ENCODE results near the gene GRIK1.

GRIK1 gene

DNA sequence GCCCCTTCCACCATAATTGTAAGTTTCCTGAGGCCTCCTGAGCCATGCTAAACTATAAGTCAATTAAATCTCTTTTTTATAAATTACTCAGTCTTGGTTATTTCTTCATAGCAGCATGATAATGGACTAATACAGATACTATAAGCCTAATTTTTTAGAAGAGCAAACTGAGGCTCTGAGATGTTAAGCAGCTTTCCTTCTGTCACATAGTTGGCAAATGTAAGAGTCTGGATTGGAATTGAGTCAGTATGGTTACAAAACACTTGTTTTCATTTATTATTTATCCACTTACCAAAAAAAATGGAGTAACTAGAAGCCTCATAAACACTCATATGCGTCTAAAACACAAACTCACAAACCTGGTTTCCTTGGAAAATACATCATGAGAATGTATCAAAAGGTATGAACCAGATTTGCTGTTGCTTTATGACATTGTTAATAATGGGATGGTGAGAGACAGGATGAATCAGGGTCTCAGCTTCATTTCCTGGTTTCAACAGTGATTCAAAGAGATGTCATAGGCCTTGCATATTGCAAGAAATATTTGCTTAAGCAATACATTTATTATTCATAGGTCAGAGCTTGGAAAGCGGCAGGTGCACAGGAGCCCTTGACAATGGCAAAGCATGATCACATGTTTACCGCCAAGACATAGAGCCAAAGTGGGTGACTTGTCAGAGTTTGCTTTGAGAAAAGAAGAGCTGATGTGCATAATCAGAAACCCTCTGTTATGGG is 221.5 kb downstream of the GRIK1 start:
- no peak for DNase-seq (ENCODE audit: low spot score)

DNA sequence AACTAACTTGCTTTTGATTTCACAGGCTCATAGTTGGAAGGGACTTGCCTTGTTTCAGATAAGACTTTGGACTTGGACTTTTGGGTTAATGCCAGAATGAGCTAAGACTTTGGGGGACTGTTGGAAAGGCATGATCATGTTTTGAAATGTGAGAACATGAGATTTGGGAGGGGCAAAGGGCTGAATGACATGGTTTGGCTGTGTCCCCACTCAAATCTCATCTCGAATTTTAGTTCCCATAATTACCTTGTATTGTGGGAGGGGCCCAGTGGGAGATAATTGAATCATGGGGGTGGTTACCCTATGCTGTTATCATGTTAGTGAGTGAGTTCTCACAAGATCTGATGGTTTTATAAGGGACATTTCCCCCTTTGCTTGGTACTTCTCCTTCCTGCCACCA is 222.1 kb downstream of the GRIK1 start:
- DNase-seq (ENCODE audit: low spot score): no peak

DNA sequence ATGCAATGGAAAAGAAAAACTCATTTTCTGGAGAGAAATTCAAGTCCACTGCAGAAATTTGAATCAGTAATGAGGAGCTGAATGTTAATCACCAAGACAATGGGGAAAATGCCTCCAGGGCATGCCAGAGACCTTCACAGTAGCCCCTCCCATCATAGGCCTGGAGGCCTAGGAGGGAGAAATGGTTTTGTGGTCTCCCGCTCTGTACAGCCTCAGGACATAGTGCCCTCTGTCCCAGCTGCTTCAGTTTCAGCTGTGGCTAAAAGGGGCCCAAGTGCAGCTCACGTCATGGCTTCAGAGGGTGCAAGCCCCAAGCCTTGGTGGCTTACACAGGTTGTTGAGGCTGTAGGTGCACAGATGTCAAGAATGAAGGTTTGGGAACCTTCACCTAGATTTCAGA is 223.0 kb downstream of the GRIK1 start:
- DNase-seq (ENCODE audit: low spot score): no peak

DNA sequence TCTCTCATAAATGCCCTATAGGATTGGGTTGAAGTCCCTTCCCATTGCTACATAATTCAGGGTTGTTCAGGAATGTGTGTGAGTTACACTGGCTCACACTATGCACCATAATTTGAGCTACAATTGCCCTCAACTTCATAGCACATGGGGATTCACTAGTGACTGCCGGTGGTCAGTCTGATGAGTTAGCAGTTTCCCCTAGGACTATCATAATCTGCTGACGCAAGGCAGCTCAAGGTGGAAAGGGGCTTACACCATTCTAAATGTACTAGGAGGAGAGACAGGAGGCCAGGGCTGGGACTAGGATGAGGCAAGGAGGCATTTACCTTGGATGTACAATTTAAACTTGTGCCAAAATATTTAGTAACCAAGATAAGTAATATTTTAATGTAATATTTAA is 224.7 kb downstream of the GRIK1 start:
- DNase-seq (ENCODE audit: low spot score): no peak

DNA sequence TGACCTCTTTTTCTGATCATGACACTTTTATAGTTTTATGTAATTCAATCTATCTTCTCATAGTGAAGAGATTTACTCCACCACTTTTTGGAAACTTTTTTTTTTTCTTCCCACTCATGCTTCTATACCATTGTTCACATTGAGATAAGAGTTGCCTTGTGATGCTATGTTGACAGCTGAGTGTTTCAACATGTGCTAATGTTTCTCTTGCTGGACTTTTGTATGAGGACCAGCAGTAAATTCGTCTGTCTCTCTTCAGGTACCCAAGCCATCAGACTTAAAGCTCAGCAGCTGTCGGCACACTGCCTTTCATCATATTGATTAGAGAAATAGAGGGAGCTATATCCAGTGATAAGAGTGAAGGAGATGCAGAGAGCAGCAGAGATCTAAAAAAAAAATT is 227.0 kb downstream of the GRIK1 start:
- DNase-seq (ENCODE audit: low spot score): no peak

DNA sequence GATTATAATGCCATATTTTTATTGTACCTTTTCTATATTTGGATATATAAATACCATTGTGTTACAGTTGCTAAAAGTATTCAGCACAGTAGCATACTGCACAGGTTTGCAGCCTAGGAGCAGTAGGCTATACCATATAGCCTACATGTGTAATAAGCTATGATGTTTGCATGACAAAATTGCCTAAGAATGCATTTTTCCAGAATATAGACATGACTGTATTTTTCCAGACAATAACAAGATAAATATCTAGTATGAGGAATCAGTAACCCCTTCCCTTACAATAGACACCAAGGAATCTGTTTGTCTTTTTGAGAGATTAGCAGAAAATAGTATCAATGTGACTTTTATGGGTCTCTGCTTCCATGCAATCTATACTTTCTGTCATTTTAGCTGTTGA is 228.6 kb downstream of the GRIK1 start:
- DNase-seq (ENCODE audit: low spot score): no peak

DNA sequence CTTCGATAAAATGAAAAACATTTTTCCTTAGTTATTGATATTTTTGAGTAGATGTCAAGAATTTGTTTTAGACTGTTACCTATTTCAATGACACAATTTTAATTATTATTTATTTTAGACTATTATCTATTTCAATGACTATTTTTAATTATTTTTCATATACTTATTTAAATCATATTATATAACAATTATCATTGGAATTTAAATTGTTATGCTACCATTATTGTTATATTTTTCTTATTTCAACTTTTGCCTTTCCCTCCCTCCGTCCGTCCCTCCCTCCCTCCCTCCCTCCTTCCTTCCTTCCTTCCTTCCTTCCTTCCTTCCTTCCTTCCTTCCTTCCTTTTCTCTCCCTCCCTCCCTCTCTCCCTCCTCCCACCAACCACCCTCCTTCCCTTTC is 229.3 kb downstream of the GRIK1 start:
- no peak for DNase-seq (ENCODE audit: low spot score)

DNA sequence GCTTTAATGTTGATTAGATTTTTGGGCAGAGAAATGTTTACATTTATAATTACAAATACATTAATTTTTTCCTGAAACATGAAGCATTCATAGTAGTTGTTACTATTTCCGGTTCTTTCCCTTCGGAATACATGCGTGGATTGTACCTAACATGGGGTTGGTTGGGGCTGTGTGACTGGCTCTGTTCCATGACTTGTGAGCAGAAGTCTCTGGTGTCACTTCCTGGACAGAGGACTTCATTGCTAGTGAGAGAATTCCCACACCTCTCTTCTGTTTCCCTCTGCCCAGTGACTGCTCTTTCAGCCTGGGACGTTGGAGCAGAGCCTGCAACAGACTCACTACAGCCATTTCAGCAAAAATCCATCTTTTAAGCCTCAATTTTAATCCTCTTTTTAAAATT is 231.4 kb downstream of the GRIK1 start:
- no peak for DNase-seq (ENCODE audit: low spot score)

DNA sequence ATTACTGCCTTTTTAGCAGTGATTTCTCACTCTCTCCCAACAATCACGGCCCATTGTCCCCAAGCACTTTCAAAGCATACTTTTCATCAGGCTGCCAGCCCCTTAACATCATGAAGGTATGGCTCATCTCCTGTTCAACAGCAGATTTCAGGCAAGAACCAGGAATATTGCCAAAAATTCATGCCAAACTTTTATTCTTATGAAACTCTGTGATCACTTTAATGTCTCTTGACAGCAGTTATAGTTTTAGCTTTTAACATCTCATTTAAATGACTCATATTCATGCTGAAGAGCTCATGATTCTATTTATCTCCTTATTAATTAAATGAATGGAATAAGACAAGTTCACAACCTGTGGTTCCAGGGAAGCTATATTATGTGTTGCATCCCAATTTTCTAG is 235.1 kb downstream of the GRIK1 start:
- no peak for DNase-seq (ENCODE audit: low spot score)

DNA sequence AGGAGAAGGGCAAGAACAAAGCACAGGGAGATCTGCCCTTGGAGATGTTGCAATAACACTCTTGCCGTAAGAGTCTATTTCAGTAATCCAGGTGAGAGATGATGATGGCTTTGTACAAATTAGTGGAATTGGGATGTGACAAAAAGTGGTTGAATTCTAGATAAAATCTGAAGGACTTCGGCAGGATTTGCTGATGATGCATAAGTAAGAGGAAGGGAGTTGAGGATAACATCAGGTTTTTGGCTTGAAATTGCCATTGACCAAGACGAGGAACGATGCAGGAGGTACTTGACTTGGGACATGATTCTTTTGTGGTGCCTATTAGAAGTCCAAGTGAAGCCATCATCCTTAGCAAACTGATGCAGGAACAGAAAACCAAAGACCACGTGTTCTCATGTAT is 238.1 kb downstream of the GRIK1 start:
- no peak for DNase-seq (ENCODE audit: low spot score)

DNA sequence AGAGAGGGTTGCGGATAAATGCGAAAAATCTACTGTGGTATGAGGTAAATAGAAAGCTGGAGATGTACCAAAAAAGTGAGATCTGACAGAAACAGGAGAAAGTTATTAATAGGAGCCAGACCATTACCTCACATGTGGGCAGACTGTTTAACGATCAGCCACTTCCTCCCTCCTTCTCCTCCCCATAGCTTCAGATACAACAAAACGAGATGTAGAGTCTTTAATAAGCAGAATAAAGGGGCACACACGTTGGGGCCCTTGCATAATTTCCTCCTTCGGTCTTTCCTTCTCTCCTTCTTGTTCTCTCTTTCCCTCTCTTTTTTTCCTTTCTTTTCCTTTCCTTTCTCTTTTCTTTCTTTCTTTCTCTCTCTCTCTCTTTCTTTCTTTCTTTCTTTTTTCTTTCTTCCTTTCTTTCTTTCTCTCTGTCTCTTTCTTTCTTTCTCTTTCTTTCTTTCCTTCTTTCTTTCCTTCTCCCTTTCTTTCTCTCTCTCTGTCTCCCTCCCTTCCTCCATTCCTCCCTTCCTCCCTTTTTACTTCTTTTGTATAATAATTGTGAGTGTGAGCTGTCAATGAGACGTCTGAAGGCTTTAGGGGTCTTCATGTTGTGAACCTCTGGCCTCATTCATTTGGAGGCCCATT is 242.1 kb downstream of the GRIK1 start:
- no peak for DNase-seq (ENCODE audit: low spot score)

DNA sequence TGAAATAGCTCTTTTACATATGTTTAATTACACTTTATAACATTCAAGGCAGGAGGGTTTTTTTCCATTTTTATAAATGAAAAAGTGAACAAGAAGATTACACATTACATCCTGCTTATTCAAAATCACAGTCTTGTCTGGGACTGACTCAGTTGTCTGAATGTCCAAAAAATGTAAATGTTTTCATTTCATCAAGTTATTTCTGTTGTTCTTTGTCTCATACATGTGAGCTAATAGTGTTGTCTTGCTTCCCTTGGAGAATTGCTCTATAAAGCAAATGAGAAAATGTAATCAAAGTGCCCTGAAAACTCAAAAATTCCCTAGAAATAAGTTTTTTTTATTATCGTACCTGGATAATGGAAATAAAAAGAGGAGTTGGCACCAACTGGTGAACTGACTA is 242.9 kb downstream of the GRIK1 start:
- DNase-seq (ENCODE audit: low spot score): no peak

DNA sequence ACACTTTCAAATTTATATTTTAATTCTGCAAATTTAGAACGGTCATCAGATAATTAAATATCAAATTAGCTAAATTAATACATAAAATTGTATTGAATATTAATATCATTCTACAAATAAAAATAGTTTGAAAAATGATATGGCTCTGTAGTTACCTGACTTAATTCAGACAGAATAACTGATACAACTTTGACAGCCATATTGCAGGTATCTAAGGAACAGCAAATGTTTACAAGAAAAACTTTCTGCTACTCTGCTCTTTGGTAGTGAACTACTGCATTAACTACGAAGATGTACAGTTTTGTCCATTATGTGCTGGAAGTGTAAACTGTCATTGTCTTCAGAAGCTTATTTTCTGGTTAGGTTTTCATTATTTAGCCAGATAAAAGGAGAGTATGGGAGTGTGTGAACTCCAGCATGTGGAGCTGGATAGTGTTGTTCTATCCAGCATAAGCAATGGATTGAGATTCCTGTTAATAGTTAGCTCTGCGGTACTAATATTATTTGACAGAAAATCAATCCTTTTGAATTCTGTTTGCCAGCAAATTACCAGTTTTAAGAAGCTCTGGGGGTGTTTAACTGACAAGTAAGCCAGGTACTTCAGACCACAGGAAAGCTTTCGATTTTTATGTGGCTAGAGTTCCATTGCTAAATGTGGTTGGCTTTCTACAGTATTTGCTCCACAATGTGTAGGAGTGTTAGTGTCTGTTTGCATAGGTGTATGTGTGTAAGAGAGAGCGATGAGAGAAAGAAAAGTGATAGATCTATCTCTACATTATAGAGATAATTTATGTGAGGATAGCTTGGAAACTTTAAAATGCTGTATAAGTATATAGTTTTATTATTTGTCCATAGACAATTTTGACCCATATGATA is 247.9 kb downstream of the GRIK1 start:
- DNase-seq (ENCODE audit: low spot score): no peak

DNA sequence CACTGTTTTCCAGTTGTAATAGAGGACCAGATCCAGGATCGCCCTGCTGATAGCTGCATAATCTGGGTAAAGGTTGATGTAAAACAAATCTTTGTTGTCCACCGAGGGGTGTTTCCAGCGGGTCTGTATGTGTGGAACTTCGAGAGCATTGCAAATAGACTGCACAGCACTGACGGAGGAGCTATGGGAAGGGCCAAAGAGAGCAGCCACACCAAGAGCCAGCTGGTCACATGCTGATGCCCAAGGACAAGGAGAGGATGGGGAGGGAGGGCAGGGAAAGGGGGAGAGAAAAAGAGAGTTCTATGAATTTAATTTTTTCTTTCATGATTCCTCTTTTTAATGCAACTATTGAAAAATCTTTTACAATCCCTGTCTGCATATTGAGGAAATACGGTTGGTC is 250.0 kb downstream of the GRIK1 start:
- DNase-seq (ENCODE audit: low spot score): no peak

DNA sequence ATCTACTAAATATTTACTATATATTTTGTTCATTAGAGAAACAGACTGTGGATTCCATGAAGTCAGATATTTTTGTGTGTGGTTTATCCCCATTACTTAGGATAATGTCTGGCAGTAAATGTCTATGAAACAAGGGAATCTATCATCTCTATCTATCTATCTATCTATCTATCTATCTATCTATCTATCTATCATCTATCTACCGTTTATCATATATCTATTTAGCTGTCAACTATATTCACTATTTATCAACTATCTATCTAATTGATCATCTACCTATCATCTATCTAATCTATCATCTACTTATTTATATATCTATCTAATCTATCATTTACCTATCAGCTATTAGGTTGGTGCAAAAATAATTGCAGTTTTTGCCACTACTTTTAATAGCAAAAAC is 255.7 kb downstream of the GRIK1 start:
- no peak for DNase-seq (ENCODE audit: low spot score)

DNA sequence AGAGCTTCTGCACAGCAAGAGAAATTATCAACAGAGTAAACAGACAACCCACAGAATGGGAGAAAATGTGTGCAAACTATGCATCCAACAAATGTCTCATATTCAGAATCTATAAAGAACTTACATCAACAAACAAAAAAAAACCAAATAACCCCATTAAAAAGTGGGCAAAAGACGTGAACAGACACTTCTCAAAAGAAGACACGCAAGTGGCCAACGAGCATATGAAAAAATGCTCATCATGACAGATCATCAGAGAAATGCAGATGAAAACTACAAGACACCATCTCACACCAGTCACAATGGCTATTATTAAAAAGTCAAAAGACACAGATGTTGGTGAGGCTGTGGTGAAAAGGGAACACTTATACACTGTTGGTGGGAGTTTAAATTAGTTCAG is 257.0 kb downstream of the GRIK1 start:
- no peak for DNase-seq (ENCODE audit: low spot score)

DNA sequence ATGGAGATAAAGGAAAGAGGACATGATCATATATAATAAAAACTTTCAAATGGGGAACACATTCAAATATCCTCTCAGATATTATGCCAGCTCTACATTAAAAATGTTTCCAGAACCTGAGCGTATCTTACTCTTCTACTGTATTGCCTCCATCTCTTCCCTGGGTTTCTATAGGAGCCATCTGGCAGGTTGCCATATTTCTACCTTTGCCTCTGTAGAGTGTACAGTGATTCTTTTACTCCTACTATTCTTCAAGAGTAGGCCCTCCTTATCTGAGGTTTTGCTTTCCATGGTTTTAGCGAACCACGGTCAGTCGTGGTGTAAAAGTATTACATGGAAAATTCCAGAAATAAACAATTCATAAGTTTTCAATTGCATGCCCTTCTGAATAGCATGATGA is 259.5 kb downstream of the GRIK1 start:
- no peak for DNase-seq (ENCODE audit: low spot score)

DNA sequence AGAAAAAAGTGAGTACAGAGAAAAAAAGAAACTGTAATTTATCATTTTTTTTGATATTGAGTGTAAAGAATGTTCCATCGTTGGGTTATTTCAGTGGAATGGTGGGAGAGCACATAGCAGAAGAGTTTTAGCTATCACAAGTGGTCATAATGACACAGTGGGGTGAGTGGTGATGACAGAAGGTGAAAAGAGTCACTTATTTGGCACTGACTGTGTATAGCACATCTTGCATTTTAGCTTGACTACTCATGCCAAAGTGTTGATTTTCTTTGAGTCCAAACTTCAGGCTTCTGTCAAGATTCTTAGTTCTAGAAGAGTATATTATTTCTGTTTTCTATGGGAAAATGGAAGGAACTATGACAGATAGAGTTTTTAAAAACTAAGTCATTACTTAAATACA is 261.2 kb downstream of the GRIK1 start:
- DNase-seq (ENCODE audit: low spot score): no peak

DNA sequence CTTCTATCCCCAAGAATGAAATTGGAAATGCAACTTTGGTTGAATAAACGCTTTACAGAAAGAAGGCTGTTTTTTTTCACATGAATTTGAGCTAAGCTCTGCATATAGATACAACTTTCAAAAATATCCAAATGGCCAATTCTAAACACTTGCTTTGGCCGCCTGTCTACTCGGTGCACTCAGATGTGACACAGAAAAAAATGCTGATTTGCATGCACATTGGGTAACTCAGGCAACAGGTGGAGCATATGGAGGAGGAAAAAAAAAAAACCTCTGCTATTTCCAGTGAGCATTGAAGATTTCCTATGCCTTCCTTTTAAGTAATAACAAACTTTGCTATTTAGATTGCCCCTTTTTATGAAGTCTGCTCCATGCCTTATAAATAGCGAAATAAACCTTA is 262.5 kb downstream of the GRIK1 start:
- no peak for DNase-seq (ENCODE audit: low spot score)

DNA sequence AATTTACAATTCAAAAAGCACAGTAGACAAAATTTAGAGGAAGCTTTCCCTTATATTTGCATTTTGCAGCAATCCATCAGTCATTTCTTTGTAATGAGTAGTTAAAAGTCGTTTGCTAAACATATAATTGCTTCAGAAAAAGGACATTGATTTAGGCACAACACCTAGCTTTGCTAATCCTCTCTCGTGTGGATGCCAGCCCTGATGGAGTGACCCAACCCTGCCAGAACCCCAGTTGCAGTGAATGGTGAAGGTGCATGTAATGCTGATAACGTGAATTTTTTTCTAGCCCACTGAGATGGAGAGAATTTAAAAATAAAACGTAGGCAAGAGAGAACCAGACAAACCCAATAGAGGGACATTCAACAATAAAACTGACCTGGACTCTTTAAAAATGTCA is 263.4 kb downstream of the GRIK1 start:
- no peak for DNase-seq (ENCODE audit: low spot score)

DNA sequence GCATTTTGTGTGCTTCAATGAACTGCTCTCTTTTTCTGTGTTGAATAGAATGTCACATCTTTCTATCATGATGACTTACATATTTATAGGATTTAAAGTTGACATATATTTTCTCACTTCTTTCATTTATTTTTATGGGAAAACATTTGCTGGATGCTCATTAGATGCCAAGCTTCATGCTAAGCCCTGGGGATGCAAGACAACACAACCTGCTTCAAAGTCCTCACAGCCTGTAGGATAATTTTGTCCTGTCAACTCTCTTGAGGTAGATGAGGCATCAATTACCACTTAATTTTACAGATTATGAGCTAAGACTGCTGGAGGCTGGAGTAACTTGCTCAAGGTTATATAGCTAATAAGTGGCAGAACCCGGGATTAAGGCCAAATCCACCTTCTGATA is 264.3 kb downstream of the GRIK1 start:
- DNase-seq (ENCODE audit: low spot score): no peak

DNA sequence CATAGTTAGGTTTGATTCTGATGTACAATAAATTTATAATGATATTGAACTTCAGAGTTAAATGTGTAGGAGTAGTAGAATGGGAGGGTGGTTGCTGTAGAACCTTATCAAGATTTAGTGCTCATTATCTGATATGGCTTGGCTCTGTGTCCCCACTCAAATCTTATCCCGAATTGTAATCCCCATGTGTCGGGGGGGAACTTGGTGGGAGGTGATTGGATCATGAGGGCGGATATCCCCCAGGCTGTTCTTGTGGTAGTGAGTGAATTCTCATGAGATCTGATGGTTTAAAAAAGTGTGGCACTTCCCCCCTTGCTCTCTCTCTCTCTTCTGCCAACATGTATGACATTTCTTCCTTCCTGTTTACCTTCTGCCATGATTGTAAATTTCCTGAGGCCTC is 265.5 kb downstream of the GRIK1 start:
- DNase-seq (ENCODE audit: low spot score): no peak

DNA sequence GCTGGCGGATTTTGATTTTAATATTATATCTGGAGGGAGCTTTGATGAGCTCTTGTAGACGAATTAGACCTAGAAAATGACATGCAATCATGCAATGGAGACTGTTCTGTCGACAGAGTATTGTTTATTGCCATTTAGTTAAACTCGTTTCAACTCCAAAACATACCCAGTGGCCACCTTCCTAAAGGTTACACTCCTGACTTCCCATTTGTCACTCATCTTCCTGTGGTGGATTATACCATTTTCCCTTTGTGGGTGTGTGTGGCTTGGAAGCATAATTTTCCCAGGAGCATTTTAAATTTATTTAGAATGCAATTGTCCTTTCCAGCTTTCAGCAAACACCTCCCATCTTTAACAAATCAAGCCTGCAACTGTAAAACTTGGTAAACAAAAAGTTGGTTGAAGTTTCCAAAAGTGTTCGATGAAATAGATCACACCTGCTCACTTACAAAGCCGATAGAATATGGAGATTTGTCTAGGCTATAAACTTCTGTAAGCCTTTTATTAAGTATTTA is 266.6 kb downstream of the GRIK1 start:
- no peak for DNase-seq (ENCODE audit: low spot score)
